HG03469 (cell line): ENCODE results near the gene INPP5J.
"Not testable (repeated sequence)": the region's sequence is repeated elsewhere in the genome, so short reads cannot be mapped to it uniquely, and the experiment has no call there.

ENCODE experiments used
- ATAC-seq: cut with Tn5 transposase; IDR thresholded peaks from one replicate; pipeline ENCODE4 v1.9.1; 2021; ENCODE audit warnings: mild to moderate bottlenecking, moderate library complexity, moderate number of reproducible peaks; ENCODE audit not compliant: unreplicated experiment

The INPP5J gene

DNA sequence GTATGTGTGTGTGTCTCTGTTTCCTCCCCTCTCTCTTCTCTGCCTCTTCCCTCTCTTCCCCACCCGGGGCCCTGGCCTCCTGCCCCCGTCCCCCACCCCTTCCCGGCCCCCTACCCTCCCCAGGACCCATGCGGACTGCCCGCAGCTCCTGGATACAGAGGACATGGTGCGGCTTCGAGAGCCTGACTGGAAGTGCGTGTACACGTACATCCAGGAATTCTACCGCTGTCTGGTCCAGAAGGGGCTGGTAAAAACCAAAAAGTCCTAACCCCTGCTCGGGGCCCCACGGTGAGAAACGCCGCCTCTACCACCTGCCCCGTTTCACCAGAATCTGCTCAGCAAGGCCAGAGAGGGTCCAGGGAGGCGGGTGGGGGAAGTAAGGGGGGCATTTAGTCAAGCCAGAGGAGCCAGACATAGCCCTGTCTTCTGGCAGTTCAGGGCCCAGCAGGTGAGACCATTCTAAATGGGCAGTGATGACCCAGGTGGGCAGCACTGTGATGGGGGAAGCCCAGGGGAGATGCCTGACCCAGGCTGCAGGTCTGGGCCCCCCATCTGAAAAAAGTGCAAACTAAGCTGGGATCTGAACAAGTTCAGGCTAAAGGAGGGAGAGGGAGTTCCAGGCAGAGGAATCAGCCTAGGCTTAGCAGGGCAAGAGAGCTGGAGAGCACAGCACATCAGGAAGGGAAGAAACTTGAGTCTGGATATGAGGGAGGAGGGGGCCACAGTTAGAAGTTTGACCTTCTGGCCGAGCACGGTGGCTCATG lies 21.8 kb upstream of the INPP5J start:
- no peak for ATAC-seq

DNA sequence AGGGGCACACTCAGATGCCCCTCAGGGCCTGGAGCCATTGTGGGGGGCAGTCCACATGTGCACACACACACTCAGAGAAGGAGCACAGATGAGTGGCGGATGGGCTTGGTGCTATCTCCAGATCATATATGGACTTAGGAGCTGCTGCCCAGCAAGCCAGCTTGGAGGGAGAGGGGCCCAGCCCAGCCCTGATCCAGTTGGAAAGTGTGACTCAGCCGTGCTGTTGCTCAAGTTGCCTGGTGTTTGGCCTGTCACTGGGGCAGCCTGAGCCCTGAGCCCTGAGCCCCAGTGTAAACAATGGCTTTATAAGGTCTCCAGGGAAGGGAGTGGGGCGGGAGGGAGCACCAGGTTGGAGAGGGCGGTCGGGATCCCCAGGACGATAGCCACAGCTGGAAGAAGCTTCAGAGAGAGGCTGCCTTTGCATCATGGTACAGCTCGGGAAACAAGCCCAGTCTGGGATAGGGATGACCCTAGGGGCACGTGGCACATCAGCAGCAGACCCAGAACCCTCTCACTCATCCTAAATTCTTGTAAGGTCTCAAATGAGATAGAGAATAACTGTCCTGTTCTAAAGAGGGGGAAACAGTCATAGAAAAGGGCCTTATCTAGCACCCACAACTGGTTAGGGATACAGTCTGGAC lies 20.2 kb upstream of the INPP5J start:
- no peak for ATAC-seq

DNA sequence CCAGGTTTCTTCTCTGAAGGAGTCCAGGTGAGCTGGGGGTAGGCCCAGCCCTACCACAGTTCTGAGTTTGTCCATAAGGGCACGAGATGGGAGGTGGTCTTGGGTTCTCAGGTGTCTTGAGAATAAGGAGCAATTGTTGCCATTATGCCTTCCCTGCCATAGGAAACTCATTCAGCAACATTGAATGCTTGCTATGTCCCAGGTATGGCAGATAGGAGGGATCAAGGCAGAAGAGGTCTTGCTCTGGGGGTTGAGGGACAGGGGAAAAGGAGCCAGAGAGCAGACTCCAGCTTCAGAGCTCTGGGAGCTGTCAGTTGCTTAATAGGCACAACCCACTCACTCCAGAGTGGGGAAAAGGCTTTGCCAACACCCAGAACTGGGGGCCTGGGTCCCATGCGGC lies 19.7 kb upstream of the INPP5J start:
- no peak for ATAC-seq

GRCh38 chr22:31103899-31104694 lies 18.7 kb upstream of the INPP5J start:
- ATAC-seq = no peak

- no peak for ATAC-seq
These were observed 17.9 kb upstream of the INPP5J start for GRCh38 chr22:31104869-31105268.

DNA sequence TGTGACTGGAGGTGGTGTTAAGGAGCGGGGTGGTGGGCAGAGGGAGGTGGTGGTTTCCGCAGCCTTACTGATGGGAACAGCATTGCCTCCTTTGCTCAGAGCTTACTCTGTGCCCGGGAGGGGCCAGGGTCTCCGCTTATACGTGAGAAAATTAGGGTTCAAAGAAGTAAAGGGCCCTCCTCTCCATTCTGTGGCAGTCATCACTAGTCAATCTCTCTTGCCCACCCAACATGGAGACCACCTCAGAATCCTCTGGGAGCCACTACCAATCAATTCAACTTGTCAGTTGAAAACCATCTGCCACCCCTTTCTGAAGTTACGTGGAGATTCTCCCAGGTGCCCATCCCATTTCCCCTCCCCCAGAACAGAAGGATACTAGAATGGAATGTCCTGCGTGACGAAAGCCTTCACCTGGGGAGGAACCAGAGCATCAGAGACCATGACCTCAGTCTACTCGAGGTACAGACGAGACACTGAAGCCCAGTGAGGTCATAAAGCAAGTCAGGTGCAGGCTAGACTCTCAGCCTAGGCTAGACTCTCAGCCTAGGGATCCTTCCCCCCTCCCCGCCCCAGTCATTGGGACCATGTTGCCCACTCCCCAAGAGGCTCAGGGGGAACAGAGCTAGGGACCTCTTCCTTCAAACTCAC lies 17.4 kb upstream of the INPP5J start:
- no peak for ATAC-seq

- ATAC-seq = no peak
These were observed 16.7 kb upstream of the INPP5J start for GRCh38 chr22:31106001-31106571.

- ATAC-seq = no peak
These were observed 16.0 kb upstream of the INPP5J start for GRCh38 chr22:31106731-31107177.

DNA sequence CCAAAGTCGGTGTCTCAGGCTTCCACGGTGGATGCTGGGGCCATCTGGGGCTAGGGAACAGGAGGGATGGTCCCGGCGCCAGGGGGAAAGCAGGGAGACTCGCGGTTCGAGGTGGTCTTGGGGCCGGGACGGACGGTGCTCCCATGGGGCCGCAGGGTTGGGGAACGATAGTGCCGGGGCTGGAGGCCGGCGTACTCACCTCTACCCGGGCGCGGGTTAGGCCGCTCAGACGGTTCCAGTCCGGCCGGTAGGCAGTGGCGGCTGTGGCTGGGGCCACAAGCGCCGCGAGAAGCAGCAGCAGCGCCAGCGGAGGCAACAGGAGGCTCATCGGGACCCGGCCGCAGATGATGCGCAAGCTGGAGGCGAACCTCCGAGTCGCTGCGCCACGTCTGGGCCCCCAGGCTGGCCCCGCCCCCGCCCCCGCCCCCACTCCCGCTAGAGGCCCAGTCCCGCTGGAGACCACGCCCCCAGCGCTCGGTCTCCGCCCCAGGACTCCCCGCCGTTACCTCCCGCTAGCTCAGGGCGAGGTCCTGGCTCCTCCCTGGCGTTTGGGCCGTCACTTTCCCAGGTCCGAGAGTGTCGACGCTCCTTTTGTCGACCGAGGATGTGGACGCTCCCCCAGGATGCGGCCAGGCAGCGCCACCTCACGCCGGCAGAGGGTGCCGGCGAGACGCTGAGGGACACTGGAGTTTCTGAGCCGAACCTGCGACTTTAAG lies 15.4 kb upstream of the INPP5J start, which contains the start of gene SELENOM:
Gene SELENOM (minus strand): TSS at position 391 of the 716 bp plus-strand sequence. CDS start 63 bp downstream, at position 328.
- no peak for ATAC-seq

- ATAC-seq = no peak
These were observed 14.9 kb upstream of the INPP5J start for GRCh38 chr22:31107894-31108218.

GRCh38 chr22:31112547-31113091 lies 10.1 kb upstream of the INPP5J start:
- not testable (repeated sequence) for ATAC-seq

DNA sequence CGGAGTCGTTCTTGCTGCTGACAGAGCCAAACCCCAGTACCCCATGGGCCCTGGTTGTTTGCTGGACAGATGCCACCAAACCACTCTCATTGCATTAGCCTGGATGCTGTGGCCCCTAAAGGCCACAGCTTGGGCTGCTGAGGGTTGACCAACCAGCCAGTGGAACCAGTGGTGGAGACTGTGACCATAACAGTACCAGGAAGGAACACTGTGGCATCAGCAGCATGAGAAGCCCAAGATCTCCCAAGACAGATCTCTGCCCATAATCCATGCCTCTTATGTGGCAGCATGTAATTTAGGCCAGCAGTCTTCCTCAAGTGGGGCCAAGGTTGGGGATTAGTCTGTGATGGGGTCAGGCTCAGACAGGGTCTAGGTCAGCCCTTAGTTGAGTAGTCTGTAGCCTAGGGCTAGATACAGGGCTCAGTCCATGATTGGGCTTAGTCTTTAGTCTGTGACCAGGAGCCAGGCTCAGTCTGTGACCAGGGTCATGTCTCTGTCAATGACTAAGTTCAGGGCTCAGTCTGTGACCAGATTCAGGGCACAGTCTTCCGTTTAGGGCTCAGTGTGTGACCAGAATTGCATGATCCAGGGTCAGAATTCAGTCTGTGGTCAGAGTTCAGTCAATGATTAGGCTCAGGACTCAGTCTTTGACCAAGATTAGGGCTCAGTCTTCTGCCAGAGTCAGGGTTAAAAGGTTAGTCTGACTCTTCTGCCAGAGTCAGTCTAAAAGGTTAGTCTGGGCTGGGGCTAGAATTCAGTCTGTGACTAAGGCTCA lies 4.5 kb upstream of the INPP5J start:
- no peak for ATAC-seq

DNA sequence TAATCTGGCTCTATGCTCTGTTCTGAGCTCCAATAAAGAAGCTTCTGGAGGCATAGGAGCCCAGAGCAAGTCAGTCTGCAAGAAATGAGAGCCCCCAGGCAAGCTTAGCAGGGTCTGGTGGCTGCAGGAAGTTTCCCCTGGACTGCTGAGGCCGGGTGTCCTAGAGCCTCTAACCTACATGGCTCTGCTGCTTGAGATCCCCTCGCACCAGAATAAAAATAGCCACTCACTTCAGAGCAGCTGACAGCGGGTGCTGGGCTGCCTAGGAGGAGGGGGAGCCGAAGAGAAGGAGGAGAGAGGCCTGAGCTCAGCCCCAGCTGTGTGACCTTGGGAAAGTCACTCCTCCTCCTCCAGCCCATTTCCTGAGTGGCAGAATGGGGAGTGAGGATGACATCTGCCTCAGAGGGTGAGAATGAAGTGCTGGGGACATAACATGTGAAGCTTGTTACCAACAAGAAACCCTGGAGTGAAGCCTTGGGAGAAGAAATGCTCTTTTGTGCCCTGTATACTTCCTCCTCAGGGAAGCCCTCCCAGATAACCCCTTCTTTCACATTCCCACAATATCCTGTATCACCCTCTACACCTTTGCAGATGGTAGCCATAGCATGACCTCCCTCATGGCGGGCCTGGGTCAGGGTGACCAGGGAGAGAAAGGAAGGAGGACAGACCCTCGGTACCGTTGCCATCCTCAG lies 3.6 kb upstream of the INPP5J start:
- ATAC-seq = no peak

DNA sequence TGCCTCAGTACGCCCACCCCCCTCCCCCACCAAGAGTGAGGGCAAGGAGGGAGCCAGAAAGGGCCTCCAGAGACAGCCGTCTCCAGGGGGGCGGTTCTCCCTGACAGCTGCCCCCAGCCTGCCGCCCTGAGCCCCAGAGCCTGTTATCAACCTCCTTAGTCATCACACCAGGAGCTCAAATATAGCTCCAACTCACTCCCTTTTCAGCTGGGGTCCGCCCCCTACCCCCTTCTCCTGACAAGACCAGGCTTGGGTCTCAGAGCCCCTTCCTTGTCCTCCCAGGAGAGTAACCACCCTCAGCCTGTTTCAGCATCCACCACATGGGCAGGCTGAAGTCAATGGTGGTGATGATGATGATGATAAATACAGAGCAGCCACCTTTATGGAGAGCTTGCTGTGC lies 2.5 kb upstream of the INPP5J start:
- ATAC-seq = no peak

DNA sequence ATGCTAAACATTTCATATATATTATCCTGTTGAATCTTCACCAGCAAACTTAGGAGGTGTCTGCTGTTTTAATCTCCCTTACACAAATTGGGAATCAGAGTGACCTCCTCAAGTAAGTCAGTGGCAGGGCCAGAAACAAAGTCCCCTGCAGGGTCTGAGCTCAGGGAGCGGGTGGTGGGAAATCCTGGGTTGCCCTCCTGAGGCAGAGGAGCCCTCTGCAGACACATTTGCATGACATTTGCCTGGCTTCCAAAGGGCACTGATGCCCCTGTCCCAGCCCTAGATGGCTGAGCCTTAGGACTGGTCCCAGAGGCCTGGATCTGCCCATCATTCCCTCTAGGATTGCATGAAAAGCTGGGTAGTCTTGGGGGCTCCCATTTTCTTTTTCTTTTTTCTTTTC lies 2.1 kb upstream of the INPP5J start:
- no peak for ATAC-seq

GRCh38 chr22:31121403-31121802 lies 1.4 kb upstream of the INPP5J start:
- no peak for ATAC-seq

GRCh38 chr22:31122196-31122531 lies 602 bp upstream of the INPP5J start:
- no peak for ATAC-seq

DNA sequence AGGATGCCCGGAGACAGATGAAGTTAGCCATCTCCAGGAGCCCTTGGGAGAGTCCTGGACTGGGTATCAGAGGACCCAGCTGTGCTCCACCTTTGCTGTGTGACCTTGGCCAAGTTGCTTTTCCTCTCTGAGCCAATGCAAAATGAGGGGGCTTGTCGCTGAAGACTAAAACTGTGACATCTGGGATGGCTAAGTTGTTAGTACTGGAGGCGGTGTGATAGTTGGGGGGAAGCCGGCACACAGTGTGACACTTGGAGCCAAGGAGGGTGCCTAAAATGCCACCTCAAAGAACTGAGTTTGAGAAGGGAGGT lies 481 bp downstream of the INPP5J start:
- no peak for ATAC-seq

DNA sequence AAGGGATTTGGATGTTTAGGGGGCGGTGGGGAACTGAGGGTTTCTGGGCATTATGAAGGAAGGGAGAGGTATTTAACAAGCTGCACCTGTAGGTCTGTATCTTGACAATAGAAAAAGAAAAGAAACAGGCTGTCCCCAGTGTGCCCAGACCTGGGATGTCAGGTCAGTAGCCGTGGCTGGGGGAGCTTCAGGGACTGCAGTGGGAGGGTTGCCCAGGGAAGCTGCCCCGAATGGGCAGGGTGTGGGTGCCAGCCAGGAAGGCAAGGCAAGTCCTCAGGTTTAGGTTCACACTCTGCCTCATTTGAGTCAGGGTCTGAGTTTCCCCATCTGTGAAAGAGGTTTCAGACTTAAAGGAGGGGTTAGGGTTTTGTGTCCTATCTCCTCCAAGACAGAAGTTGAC lies 1.5 kb downstream of the INPP5J start:
- ATAC-seq = no peak
